Upper lobe of left lung (tissue), 4 donors: Measurements from ENCODE around the gene RPAIN.

Experiments used
- CTCF ChIP-seq, 6 experiments: fragments of 450-650 bp in 4 of 6; fragments of 200-600 bp in 2 of 6; sonication (generic) in 2 of 6; IDR thresholded peaks; one replicate each; pipeline ENCODE4 v1.5.1; 2016 to 2019; ENCODE audit warnings: antibody characterized with exemption in 6 of 6
- EP300 ChIP-seq, 4 donors: sonication (generic); formaldehyde crosslinking; IDR thresholded peaks; one replicate each; pipeline ENCODE4 v1.5.1; 2017; ENCODE audit warnings: antibody characterized with exemption in 4 of 4, control low read depth in 2 of 4
- POLR2A ChIP-seq, 4 donors: fragments of 450-650 bp; IDR thresholded peaks; one replicate each; pipeline ENCODE4 v1.5.1; 2016 to 2017; ENCODE audit warnings: antibody characterized with exemption in 4 of 4, mild to moderate bottlenecking in 2 of 4
- POLR2AphosphoS5 ChIP-seq, 2 donors: sonication (generic); formaldehyde crosslinking; IDR thresholded peaks; one replicate each; pipeline ENCODE4 v1.5.1; 2017; ENCODE audit warnings: antibody characterized with exemption in 2 of 2

- TF ChIP-seq POLR2AphosphoS5 (IDR thresholded peaks at IDR 0.05) (no peak), CTCF (IDR thresholded peaks at IDR 0.05) (no peak), EP300 (IDR thresholded peaks at IDR 0.05) (no peak), POLR2A (IDR thresholded peaks at IDR 0.05) (no peak)
Measured at GRCh38 chr17:5379351-5380107, 40.5 kb upstream of the RPAIN start.
